GM12801 (cell line): ENCODE measurements around the gene CDHR2.

Experiments
- TF ChIP-seq, protein P1 (sequence below): IDR thresholded peaks from one replicate; pipeline ENCODE4 v1.5.1; 2011; ENCODE audit warnings: control low read depth; ENCODE audit not compliant: insufficient read length; ENCODE audit errors: extremely low read depth

The CDHR2 gene

DNA sequence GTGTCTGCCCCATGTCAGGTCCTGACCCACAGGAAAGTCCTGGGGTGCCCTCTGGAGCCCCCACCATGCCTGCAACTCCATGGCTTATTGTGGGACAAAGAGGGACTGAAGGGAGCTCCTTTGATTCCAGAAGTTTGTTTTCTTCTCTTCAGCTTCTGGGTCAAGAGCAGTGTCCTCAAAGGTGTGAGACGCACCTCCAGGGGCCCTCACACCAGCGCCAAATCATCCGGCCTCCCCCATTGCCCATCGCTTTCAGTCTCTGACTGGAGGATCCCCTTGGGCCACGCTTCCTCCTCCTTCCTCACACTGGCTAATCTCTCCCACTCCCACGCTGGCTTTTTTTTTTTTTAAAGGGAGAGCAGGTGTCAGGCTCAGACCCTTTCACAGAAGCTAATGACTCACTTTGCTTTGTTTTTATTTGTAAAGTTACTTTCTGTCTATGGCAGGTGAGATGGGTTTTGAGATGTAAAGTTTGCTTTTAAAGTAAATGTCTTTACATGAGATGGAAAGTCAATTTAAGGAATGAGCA is 16.7 kb downstream of the CDHR2 start:
- TF ChIP-seq, protein P1, sequence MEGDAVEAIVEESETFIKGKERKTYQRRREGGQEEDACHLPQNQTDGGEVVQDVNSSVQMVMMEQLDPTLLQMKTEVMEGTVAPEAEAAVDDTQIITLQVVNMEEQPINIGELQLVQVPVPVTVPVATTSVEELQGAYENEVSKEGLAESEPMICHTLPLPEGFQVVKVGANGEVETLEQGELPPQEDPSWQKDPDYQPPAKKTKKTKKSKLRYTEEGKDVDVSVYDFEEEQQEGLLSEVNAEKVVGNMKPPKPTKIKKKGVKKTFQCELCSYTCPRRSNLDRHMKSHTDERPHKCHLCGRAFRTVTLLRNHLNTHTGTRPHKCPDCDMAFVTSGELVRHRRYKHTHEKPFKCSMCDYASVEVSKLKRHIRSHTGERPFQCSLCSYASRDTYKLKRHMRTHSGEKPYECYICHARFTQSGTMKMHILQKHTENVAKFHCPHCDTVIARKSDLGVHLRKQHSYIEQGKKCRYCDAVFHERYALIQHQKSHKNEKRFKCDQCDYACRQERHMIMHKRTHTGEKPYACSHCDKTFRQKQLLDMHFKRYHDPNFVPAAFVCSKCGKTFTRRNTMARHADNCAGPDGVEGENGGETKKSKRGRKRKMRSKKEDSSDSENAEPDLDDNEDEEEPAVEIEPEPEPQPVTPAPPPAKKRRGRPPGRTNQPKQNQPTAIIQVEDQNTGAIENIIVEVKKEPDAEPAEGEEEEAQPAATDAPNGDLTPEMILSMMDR: no peak

DNA sequence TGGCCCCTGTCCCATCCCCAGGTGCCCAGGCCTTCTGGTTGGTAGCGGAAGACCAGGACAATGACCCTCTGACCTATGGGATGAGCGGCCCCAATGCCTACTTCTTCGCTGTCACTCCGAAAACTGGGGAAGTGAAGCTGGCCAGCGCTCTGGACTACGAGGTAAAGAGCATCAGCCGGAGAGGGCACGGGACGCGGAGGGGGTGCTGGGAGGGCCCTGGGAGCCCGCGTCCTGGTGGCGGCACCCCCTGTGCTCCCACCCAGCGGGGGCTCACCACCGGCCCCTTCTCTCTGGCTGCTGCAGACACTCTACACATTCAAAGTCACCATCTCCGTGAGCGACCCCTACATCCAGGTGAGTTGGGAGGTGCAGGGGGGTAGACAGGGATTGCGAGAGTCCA is 19.5 kb downstream of the CDHR2 start:
- TF ChIP-seq, protein P1: no peak

DNA sequence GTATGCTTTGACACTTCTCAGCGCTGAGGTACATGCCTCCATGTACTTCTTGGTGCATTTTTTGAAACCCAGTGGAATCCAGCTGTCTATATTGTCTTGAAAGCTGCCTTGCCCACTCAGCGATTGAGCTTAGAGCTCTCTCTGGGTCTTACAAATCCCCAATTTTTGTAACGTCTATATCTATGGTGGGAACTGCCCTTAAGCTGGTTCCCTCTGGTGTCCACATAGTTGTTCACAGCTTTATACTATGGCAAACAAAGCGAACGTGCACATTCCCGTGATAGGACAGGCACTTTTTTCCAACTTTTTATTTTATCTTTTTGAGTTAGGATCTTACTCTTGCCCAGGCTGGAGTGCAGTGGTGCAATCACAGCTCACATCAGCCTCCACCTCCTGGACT is 20.9 kb downstream of the CDHR2 start:
- TF ChIP-seq, protein P1: no peak

DNA sequence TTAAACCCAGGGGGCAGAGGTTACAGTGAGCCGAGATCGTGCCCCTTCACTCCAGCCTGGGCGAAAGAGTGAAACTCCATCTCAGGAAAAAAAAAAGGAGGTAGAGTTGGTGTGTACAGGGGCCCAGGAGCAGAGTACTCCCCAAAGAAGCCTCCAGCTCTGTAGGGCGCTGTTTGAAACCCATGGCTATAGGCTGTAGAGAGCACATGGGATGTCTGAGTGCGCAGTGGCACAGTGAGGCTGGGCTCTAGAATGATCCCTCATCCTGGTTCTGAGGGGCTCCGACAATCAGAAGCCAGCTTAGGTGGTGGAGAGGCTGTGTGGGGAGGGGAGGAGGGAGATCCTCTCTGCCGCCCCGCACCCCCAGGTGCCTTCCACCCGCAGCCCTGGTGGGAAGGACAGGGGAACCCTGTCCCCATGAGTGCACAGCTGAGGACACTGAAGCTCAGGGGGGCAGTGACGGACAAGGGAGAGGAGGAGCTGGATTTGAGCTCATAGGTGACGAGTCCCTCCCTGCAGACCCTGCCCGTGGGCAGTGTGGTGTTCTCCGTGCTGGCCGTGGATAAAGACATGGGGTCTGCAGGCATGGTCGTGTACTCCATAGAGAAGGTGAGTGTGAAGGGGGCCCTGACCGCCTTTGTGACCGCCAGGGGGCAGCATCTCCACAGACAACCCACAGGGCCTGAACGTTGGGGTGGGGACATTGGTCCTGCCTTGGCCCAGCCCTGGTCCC is 24.6 kb downstream of the CDHR2 start:
- TF ChIP-seq, protein P1: no peak

DNA sequence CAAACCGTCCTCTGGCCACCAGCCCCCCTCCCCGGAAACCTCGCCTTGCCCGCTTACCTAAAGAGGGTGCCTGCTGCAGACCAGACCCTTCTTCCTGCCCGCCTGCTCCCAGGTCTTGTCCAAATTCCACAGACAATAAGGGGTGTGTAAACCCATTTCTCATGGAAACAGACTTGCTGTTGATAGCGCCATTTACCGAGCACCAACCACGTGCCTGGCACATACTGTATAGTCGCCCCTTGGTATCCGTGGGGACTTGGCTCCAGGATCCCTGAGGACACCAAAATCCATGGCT is 25.1 kb downstream of the CDHR2 start:
- TF ChIP-seq, protein P1: no peak

DNA sequence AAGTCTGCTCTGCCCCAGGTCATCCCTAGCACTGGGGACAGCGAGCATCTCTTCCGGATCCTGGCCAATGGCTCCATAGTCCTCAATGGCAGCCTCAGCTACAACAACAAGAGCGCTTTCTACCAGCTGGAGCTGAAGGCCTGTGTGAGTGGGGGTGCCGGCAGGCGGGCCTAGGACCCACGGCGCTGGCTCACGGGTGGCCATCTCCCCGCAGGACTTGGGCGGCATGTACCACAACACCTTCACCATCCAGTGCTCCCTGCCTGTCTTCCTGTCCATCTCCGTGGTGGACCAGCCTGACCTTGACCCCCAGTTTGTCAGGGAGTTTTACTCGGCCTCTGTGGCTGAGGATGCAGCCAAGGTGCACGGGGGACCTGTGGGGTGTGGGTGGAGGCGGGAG is 25.9 kb downstream of the CDHR2 start:
- TF ChIP-seq, protein P1: no peak

DNA sequence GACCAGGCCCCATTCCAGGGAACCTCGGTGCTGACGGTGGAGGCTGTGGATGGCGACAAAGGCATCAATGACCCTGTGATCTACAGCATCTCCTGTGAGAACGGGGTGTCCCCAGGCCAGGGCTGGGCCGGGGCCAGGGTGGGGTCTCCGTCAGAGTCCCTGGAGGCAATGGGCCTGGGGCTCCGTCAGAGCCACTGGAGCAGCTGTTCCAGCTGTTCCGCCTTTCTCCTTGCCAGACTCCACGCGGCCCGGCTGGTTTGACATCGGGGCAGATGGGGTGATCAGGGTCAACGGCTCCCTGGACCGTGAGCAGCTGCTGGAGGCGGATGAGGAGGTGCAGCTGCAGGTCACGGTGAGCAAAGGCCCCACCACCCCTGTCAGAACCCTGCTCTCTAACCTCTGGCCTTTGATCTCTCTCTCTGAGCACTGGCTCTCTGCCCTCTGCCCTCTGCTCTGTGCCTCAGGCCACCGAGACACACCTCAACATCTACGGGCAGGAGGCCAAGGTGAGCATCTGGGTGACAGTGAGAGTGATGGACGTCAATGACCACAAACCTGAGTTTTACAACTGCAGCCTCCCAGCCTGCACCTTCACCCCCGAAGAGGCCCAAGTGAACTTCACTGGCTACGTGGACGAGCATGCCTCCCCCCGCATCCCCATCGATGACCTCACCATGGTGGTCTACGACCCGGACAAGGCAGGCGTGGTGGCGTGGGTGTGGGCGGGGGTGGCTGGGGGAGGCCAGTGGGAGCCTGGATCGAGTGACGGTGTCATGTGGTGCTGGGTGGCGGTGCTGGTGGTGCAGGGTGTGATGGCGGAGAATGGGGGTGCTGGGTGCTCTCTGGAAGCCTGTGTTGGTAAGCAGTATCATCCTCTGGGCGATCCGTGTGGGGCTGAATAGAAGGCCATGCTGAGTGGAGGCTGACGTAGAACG is 26.6 kb downstream of the CDHR2 start:
- TF ChIP-seq, protein P1: no peak
